ENCODE data around the gene CEP131.
"Not testable (repeated sequence)": the region's sequence is repeated elsewhere in the genome, so short reads cannot be mapped to it uniquely, and the experiment has no call there.

Gene CEP131

DNA sequence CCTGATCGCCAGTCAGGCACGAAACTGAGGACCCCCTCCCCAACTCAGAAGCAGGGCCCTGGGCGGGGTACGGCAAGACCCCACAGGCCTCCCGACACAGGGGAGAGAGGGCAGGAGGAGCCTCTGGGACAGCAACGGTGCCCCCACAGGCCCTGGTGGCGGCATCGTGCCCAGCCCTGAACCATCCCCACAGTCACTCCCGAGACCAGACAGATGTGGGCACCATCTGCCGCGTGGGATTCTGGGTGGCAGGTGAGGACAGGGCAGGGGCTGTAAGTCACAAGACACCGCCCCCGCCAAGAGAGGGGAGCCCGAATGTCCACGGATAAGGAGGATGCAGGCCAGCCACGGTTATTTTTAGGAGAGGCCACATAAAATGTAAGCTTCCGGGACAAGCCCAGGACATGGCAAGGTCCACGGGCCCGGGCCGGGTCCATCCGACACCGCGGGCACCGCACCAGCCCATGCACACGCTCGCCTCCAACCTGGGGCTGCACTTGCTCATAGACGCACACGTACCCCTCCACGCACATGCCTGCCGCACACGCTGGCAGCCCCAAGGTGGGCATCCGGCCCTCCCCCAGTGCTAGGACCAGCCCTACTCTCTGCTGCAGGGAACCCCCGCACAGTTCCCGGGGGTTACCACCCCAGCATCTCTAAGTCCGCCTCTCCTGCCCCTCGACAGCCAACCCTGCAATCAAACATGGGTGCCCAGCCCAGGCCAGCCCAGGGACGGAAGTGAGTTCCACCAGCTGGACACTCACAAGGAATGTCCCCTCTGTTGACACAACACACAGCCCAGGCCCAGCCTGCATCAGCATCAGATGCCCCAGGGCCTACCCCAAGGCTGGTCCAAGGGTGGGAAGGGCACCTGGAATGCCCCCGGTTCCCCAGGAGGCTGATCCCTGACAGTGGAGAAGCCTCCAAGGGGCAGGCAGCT, 65.6 kb downstream of the CEP131 start:
- Histone ChIP-seq H3K9me3 (ENCODE audit: control insufficient read depth, low read depth, low read length) (no peaks in the 10 kb centered on the region), H3K4me1 (ENCODE audit: control insufficient read depth, low read depth, low read length) (no peaks in the 10 kb centered on the region), H3K4me3 (ENCODE audit: low read length) (no peak overlapping the region), H3K27me3 (ENCODE audit: control insufficient read depth, insufficient read depth, low read length) (no peaks in the 10 kb centered on the region), H3K9ac (ENCODE audit: low read length) (no peak overlapping the region), H3K27ac (ENCODE audit: low read length) (no peak overlapping the region), H3K36me3 (ENCODE audit: control insufficient read depth, low read depth, low read length) (no peaks in the 10 kb centered on the region)

DNA sequence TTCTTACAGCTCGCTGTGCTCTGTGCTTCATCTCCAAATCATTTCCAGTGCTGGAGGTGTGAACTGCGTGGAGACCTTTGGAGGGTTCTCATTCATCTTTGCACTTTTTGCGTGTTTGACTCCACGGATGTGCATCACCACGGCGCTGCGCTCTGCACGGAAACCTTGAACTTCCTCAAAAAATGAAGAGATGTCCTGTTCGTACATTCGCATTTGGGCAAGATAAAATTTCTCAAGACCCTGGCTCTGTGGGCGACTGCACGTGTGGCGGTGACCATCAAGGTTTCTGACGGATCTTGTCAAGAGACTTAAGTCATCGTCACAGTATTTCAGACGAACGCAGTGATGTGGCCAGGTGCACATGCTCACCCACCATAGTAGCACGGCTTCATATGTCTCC, 67.8 kb downstream of the CEP131 start:
- Histone ChIP-seq H3K36me3 (ENCODE audit: control insufficient read depth, low read depth, low read length) (no peaks in the 10 kb centered on the region), H3K9me3 (ENCODE audit: control insufficient read depth, low read depth, low read length) (no peaks in the 10 kb centered on the region), H3K27ac (ENCODE audit: low read length) (no peak overlapping the region), H3K27me3 (ENCODE audit: control insufficient read depth, insufficient read depth, low read length) (no peaks in the 10 kb centered on the region), H3K9ac (ENCODE audit: low read length) (no peak overlapping the region), H3K4me1 (ENCODE audit: control insufficient read depth, low read depth, low read length) (no peaks in the 10 kb centered on the region), H3K4me3 (ENCODE audit: low read length) (no peak overlapping the region)

DNA sequence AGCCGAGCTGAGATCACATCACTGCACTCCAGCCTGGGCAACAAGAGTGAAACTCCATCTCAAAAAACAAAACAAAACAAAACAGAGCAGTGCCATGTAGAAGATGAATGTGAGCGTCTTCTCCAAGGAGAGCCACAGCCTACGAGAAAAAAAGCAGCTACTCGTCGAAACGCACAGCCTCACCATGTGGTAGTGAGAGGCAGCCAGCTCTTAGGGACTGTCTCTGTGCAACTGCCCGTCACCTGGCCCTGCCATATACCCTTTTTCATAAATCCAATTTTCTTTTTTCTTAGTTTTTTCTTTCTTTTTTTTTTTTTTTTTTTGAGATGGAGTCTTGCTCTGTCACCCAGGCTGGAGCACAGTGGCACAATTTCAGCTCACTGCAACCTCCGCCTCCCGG, 68.7 kb downstream of the CEP131 start:
- not testable (repeated sequence) for H3K9me3 ChIP-seq (ENCODE audit: control insufficient read depth, low read depth, low read length); H3K4me3 ChIP-seq (ENCODE audit: low read length); H3K4me1 ChIP-seq (ENCODE audit: control insufficient read depth, low read depth, low read length); H3K9ac ChIP-seq (ENCODE audit: low read length); H3K27me3 ChIP-seq (ENCODE audit: control insufficient read depth, insufficient read depth, low read length); H3K27ac ChIP-seq (ENCODE audit: low read length); H3K36me3 ChIP-seq (ENCODE audit: control insufficient read depth, low read depth, low read length)

DNA sequence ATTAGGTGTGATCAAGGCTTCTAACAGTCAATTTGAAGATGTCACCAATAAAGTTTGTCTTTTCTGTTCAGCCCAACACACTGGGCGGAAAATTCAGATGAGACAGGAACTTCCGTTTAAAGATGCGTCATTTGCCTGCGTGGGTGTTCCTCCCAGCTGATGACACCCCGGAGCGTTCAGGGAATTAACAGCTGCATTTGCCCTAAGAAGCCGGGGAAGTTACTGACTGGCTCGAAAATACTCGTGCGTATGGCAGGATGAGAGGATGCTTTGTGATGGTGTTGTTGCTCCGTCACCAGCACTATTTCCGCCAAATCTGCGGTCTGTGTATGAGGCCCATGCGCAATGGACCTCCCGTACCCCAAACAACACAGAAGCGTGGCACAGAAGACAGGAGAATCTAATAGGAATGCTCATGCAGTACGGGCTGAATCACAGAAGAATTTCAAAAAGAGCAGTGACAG, 69.4 kb downstream of the CEP131 start:
- no peak overlapping the region for H3K4me3 ChIP-seq (ENCODE audit: low read length)
- no peak overlapping the region for H3K9ac ChIP-seq (ENCODE audit: low read length)
- no peaks in the 10 kb centered on the region for H3K4me1 ChIP-seq (ENCODE audit: control insufficient read depth, low read depth, low read length)
- no peaks in the 10 kb centered on the region for H3K36me3 ChIP-seq (ENCODE audit: control insufficient read depth, low read depth, low read length)
- H3K9me3 ChIP-seq (ENCODE audit: control insufficient read depth, low read depth, low read length): no peaks in the 10 kb centered on the region
- no peak overlapping the region for H3K27ac ChIP-seq (ENCODE audit: low read length)
- no peaks in the 10 kb centered on the region for H3K27me3 ChIP-seq (ENCODE audit: control insufficient read depth, insufficient read depth, low read length)

DNA sequence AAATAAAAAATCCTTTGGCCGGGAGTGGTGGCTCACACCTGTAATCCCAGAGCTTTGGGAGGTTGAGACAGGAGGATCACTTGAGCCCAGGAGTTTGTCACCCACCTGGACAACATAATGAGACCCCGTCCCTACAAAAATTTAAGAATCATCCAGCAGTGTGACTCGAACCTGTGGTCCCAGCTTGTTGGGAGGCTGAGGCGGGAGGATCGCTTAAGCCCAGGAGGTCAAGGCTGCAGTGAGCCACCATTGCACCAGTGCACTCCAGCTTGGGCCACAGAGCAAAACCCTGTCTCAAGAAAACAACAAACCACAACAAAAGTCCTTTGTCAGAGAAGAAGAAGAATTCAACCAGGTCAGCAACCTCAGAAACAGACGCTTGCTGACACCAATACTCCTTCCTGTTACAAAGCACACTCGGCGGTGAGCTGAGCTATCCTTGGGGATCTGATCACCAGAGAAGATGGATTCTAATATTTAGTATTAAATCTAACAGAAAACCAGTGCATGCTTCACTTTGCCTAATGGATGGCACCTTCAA, 70.4 kb downstream of the CEP131 start:
- Histone ChIP-seq H3K27ac (ENCODE audit: low read length) (no peak overlapping the region), H3K4me1 (ENCODE audit: control insufficient read depth, low read depth, low read length) (no peaks in the 10 kb centered on the region), H3K9ac (ENCODE audit: low read length) (no peak overlapping the region), H3K36me3 (ENCODE audit: control insufficient read depth, low read depth, low read length) (no peaks in the 10 kb centered on the region), H3K9me3 (ENCODE audit: control insufficient read depth, low read depth, low read length) (no peaks in the 10 kb centered on the region), H3K4me3 (ENCODE audit: low read length) (no peak overlapping the region), H3K27me3 (ENCODE audit: control insufficient read depth, insufficient read depth, low read length) (no peaks in the 10 kb centered on the region)

DNA sequence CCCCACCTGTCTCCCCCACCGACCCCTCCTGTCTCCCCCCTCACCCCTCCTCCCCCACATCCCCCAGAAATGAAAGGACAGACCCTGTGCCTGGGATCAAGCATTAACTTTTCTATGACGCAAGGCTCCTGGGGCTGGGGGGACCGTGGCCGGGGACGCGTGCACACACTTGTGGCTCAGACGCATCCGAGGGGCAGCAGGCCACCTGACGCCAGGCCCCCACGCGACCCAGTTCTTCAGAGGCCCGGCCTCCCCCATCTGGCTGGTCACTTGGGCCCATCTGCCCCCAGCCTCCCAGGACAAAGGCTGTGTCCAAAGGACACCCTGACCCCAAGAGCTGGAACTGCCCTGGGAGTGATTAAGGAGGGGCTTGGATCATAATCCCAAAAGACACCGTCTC, 71.5 kb downstream of the CEP131 start:
- H3K27ac ChIP-seq (ENCODE audit: low read length): no peak overlapping the region
- H3K4me3 ChIP-seq (ENCODE audit: low read length): no peak overlapping the region
- no peaks in the 10 kb centered on the region for H3K4me1 ChIP-seq (ENCODE audit: control insufficient read depth, low read depth, low read length)
- no peaks in the 10 kb centered on the region for H3K27me3 ChIP-seq (ENCODE audit: control insufficient read depth, insufficient read depth, low read length)
- H3K36me3 ChIP-seq (ENCODE audit: control insufficient read depth, low read depth, low read length): no peaks in the 10 kb centered on the region
- no peaks in the 10 kb centered on the region for H3K9me3 ChIP-seq (ENCODE audit: control insufficient read depth, low read depth, low read length)
- H3K9ac ChIP-seq (ENCODE audit: low read length): no peak overlapping the region

DNA sequence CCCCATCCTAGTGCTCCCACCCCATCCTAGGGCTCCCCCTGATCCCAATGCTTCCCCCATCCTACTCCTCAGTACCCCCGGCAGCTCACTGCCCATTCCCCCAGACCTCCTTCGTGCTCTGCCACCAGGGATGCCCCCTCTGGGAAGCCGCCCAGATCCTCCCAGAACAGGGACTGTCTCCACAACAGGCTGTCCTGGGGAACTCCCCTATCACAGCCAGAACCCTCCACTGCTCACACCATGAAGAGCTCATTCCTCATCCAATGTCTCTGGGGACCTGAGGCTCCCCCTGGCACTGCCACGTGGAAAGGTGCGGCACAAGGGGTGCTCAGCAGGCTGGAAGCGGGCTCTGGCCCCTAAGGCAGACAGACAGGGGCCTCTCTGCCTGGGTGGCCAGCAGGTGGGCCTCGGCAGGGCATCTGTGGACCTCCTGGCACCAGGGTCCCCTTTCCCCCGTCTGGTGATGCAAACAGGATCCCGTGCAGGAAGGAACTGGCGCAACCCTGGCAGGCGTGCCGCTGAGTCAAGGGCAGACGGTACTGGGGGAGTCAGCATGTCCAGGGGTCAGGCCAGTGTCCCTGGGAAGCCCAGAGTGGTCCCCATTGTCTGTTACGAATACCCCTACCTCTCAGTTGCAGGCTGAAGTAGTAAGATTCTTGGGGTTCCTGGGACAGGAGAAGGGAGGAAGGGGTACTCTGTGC, 72.2 kb downstream of the CEP131 start:
- H3K4me3 ChIP-seq (ENCODE audit: low read length): no peak overlapping the region
- H3K27ac ChIP-seq (ENCODE audit: low read length): no peak overlapping the region
- H3K4me1 ChIP-seq (ENCODE audit: control insufficient read depth, low read depth, low read length): no peaks in the 10 kb centered on the region
- no peaks in the 10 kb centered on the region for H3K9me3 ChIP-seq (ENCODE audit: control insufficient read depth, low read depth, low read length)
- no peaks in the 10 kb centered on the region for H3K36me3 ChIP-seq (ENCODE audit: control insufficient read depth, low read depth, low read length)
- H3K27me3 ChIP-seq (ENCODE audit: control insufficient read depth, insufficient read depth, low read length): no peaks in the 10 kb centered on the region
- H3K9ac ChIP-seq (ENCODE audit: low read length): no peak overlapping the region

DNA sequence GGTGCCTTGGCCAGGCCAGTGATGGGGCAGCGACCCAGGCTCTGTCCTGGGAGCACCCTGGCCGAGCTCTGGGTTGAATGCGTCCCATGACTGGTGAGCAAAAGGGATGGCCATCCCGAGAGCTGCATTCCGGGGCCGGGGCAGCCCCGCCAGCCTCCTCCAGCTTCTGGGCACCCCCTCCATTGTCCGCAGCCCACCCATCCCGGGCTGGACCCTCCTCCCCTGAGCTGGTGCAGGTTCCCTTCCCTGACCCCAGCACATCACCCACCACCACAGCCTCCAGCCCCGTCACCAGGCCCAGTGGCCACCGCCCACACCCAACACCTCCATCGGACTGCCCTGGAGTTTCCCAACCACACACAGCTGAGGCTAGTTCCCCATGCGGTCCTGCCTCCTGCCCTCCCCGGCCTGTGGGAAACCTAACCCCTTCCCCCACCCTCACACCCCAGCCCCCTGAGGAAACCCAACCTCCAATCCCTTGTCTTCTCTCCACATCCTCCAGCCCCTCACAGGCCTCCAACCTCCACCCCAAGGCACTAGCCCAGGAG, 73.7 kb downstream of the CEP131 start:
- H3K4me3 ChIP-seq (ENCODE audit: low read length): no peak overlapping the region
- H3K9ac ChIP-seq (ENCODE audit: low read length): no peak overlapping the region
- H3K4me1 ChIP-seq (ENCODE audit: control insufficient read depth, low read depth, low read length): no peaks in the 10 kb centered on the region
- no peaks in the 10 kb centered on the region for H3K36me3 ChIP-seq (ENCODE audit: control insufficient read depth, low read depth, low read length)
- H3K27me3 ChIP-seq (ENCODE audit: control insufficient read depth, insufficient read depth, low read length): no peaks in the 10 kb centered on the region
- H3K27ac ChIP-seq (ENCODE audit: low read length): no peak overlapping the region
- H3K9me3 ChIP-seq (ENCODE audit: control insufficient read depth, low read depth, low read length): no peaks in the 10 kb centered on the region

DNA sequence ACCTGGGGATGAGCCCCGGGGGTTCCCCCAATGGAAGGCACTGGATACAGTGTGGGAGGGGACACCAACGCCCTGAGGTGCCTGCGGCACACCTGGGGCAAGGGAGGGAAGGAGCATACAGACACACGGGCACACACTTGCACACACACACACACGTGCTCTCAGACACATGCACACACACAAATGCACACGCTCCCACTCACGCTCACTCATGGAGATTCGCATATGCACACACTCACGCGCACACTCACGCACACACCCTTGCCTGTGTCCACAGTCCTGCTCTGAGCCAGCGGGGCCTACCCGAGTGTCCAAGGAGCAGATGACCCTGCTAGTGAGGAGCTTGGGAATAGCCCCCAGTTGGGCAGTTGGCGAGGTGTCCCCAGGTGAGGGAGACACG, 74.2 kb downstream of the CEP131 start:
- H3K9me3 ChIP-seq (ENCODE audit: control insufficient read depth, low read depth, low read length): no peaks in the 10 kb centered on the region
- H3K27ac ChIP-seq (ENCODE audit: low read length): no peak overlapping the region
- no peaks in the 10 kb centered on the region for H3K27me3 ChIP-seq (ENCODE audit: control insufficient read depth, insufficient read depth, low read length)
- H3K9ac ChIP-seq (ENCODE audit: low read length): no peak overlapping the region
- no peaks in the 10 kb centered on the region for H3K4me1 ChIP-seq (ENCODE audit: control insufficient read depth, low read depth, low read length)
- no peak overlapping the region for H3K4me3 ChIP-seq (ENCODE audit: low read length)
- H3K36me3 ChIP-seq (ENCODE audit: control insufficient read depth, low read depth, low read length): no peaks in the 10 kb centered on the region

DNA sequence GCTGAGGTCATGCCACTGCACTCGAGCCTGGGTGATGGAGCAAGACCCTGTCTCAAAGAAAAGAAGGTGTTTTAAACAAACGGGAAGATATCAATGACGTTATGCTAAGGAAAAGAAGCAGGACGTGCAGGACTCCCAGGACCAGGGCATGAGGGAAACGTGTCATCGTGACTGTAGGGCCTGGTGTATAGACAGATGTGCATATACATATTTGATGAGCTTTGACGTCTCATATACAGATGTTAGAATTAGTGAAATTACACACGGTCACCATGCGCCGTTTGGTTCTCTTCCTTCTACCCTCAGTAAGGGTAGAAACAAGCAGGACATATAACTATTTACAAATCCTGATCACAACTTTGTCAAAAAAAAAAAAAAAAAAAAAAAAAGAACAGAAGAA, 75.1 kb downstream of the CEP131 start:
- H3K9me3 ChIP-seq (ENCODE audit: control insufficient read depth, low read depth, low read length): no peaks in the 10 kb centered on the region
- no peaks in the 10 kb centered on the region for H3K36me3 ChIP-seq (ENCODE audit: control insufficient read depth, low read depth, low read length)
- no peaks in the 10 kb centered on the region for H3K4me1 ChIP-seq (ENCODE audit: control insufficient read depth, low read depth, low read length)
- no peak overlapping the region for H3K9ac ChIP-seq (ENCODE audit: low read length)
- H3K27ac ChIP-seq (ENCODE audit: low read length): no peak overlapping the region
- no peaks in the 10 kb centered on the region for H3K27me3 ChIP-seq (ENCODE audit: control insufficient read depth, insufficient read depth, low read length)
- no peak overlapping the region for H3K4me3 ChIP-seq (ENCODE audit: low read length)

DNA sequence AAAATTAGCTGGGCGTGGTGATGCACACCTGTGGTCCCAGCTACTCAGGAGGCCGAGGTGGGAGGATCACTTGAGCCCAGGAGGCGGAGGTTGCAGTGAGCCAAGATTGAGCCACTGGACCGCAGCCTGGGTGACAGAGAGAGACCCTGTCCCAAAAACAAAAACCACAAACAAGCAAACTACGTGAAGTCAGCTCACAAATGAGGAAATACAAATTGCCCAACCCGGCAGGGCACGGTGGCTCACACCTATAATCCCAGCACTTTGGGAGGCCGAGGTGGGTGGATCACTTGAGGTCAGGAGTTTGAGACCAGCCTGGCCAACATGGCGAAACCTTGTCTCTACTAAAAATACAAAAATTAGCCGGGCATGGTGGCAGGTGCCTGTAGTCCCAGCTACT, 76.6 kb downstream of the CEP131 start:
- H3K9me3 ChIP-seq (ENCODE audit: control insufficient read depth, low read depth, low read length); H3K4me3 ChIP-seq (ENCODE audit: low read length): not testable (repeated sequence)

More for the DNA sequence above, 76.6 kb downstream of the CEP131 start:
- H3K36me3 ChIP-seq (ENCODE audit: control insufficient read depth, low read depth, low read length); H3K27ac ChIP-seq (ENCODE audit: low read length); H3K9ac ChIP-seq (ENCODE audit: low read length); H3K4me1 ChIP-seq (ENCODE audit: control insufficient read depth, low read depth, low read length); H3K27me3 ChIP-seq (ENCODE audit: control insufficient read depth, insufficient read depth, low read length): not testable (repeated sequence)
